AG09319 (cell line): Measurements from ENCODE around the gene USP13.
A peak's percentile ranks its signal among the peaks of the same experiment; 100 is the strongest.

ENCODE experiments used
- DNase-seq: peaks from one replicate; pipeline ENCODE4 v3.0.0-alpha.2; 2010; ENCODE audit warnings: low read depth; ENCODE audit errors: extremely low read depth
- TF ChIP-seq, protein P1 (sequence below): IDR thresholded peaks from 2 replicates; pipeline ENCODE4 v1.5.1; 2011; ENCODE audit warnings: low read depth, mild to moderate bottlenecking, inconsistent platforms, low read length, moderate library complexity

Gene USP13

GRCh38 chr3:179794355-179794754 lies 141.5 kb downstream of the USP13 start:
- no peak for DNase-seq
- TF ChIP-seq, protein P1, sequence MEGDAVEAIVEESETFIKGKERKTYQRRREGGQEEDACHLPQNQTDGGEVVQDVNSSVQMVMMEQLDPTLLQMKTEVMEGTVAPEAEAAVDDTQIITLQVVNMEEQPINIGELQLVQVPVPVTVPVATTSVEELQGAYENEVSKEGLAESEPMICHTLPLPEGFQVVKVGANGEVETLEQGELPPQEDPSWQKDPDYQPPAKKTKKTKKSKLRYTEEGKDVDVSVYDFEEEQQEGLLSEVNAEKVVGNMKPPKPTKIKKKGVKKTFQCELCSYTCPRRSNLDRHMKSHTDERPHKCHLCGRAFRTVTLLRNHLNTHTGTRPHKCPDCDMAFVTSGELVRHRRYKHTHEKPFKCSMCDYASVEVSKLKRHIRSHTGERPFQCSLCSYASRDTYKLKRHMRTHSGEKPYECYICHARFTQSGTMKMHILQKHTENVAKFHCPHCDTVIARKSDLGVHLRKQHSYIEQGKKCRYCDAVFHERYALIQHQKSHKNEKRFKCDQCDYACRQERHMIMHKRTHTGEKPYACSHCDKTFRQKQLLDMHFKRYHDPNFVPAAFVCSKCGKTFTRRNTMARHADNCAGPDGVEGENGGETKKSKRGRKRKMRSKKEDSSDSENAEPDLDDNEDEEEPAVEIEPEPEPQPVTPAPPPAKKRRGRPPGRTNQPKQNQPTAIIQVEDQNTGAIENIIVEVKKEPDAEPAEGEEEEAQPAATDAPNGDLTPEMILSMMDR: no peak

DNA sequence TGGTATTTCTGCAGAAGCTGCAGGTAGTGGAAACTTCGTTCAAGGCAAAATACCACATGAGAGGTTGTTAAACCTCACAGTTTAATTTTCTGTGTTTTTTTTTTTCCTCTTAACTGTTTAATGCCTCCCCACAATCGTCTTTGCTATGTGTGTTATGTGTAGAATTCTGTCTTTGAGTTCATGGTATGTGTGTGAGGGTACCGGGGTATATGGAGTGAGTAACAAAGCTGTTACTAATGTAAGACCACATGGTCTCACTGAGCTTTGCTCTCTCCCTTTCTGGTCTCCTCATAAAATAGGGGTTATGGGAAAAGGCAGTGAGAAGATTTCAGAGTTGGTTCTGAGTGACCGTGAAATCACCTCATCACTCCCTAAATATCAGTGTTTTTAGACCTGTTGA lies 143.6 kb downstream of the USP13 start:
- no peak for DNase-seq

GRCh38 chr3:179797192-179797591 lies 144.4 kb downstream of the USP13 start:
- TF ChIP-seq, protein P1: no peak
- DNase-seq: no peak

More for the DNA sequence above, 143.6 kb downstream of the USP13 start:
- TF ChIP-seq, protein P1: no peak

GRCh38 chr3:179801263-179801662 lies 148.4 kb downstream of the USP13 start:
- peak; percentile 81 for DNase-seq
- TF ChIP-seq, protein P1: no peak

- TF ChIP-seq, protein P1: no peak
- no peak for DNase-seq
Measured at GRCh38 chr3:179801856-179802255, 149.0 kb downstream of the USP13 start.

DNA sequence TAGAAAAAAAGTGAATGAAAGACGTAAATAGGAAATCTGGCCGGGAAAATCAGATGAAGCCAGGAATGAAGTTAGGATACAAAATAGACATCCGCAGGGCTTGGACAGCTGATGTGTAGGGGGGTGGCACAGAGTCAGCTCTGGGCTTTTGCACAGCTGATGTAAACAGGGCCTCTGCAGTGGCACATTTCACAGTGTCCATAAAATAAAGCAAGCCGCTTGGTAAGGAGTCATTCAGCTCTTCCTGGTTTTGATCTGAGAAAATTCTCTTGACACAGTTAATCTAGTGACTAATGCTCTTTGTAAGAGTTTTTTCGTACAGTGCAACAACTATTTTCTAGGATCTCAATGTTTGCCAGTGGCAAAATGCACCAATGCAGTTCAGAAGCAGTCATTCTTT lies 153.3 kb downstream of the USP13 start:
- DNase-seq: no peak
- TF ChIP-seq, protein P1: no peak

DNA sequence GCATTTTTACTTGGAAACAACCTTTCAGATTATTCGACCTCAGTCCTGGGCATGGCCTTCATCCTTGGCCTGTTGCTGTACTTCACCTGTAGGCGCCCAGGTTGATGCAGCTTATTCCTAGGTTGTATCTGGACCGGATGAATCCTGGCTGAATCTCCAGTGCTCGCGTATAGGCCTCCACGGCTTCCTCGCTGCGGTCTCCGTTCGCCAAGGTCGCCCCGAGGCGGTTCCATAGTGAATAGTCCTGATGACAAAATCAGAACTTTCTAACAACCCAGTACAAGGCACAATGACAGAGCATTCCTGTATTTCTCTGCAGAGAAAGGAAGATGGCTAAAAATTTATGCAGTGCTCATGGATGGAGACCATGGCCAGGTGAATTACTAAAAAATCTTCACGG lies 154.7 kb downstream of the USP13 start:
- no peak for DNase-seq
- TF ChIP-seq, protein P1: no peak

DNA sequence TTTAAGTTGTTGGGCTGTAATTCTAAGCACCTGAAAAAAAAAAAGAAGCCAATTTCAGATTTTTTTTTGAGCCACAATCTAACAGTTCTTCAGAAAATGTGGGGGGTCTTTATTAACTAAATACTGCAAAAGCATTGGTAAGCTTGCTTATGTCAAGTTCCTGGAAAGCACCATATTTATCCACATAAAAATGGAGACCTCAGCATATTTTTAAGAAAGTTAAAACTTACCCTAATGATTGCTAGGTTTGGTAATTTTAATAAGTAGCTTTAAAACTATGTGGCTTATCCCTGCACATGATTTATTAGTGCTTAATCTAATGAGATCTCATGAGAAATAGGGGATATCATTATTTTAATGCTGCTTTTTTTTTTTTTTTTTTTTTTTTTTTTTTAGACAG lies 156.8 kb downstream of the USP13 start:
- DNase-seq: no peak
- TF ChIP-seq, protein P1: no peak
